Neural crest cell (in vitro differentiated cells): Measurements from ENCODE around the gene VPS13D. TPM values are rescaled to one million over a fixed set of nuclear protein-coding genes. Genes with fewer than 3 reads are reported as not detected.
A peak's percentile ranks its signal among the peaks of the same experiment; 100 is the strongest.

Source experiments
- DNase-seq: peaks from one replicate; pipeline ENCODE4 v3.0.0; 2021; ENCODE audit warnings: low read depth, mixed read lengths, low spot score
- H3K27ac Mint-ChIP-seq: one replicate; pipeline ENCODE4 v1.8.0; 2021; ENCODE audit warnings: mild to moderate bottlenecking, mixed read lengths; ENCODE audit not compliant: unreplicated experiment
- H3K27me3 Mint-ChIP-seq: 2 replicates; pipeline ENCODE4 v1.8.0; 2021; ENCODE audit warnings: low read depth, mild to moderate bottlenecking, mixed read lengths
- H3K36me3 Mint-ChIP-seq: 2 replicates; pipeline ENCODE4 v1.8.0; 2021; ENCODE audit warnings: low read depth, mild to moderate bottlenecking, mixed read lengths
- H3K4me1 Mint-ChIP-seq: 2 replicates; pipeline ENCODE4 v1.8.0; 2021; ENCODE audit warnings: mixed read lengths
- H3K4me3 Mint-ChIP-seq: one replicate; pipeline ENCODE4 v1.8.0; 2021; ENCODE audit warnings: mild to moderate bottlenecking, mixed read lengths
- H3K9me3 Mint-ChIP-seq: 2 replicates; pipeline ENCODE4 v1.8.0; 2021; ENCODE audit warnings: mixed read lengths
- total RNA-seq: library from RNA; stranded (reverse); gene quantifications from 2 replicates; pipeline ENCODE4 v1.2.1, GENCODE V29; 2021
- TF ChIP-seq, protein P1 (sequence below): fragments of 200-600 bp; sonication (generic); conservative IDR thresholded peaks from 2 replicates; pipeline ENCODE4 v1.5.0; 2021; ENCODE audit warnings: antibody characterized with exemption, mild to moderate bottlenecking

The VPS13D gene
- total RNA-seq, 1 donor from 2014 or later: 24.5 TPM

- Mint-ChIP-seq H3K36me3 (peaks cover 15% of the 10 kb centered on the region), H3K27ac (peak overlapping the region; percentile 3), H3K9me3 (no peaks in the 10 kb centered on the region), H3K4me3 (no peak overlapping the region), H3K4me1 (no peaks in the 10 kb centered on the region), H3K27me3 (no peaks in the 10 kb centered on the region)
- no peak for DNase-seq
- TF ChIP-seq, protein P1, sequence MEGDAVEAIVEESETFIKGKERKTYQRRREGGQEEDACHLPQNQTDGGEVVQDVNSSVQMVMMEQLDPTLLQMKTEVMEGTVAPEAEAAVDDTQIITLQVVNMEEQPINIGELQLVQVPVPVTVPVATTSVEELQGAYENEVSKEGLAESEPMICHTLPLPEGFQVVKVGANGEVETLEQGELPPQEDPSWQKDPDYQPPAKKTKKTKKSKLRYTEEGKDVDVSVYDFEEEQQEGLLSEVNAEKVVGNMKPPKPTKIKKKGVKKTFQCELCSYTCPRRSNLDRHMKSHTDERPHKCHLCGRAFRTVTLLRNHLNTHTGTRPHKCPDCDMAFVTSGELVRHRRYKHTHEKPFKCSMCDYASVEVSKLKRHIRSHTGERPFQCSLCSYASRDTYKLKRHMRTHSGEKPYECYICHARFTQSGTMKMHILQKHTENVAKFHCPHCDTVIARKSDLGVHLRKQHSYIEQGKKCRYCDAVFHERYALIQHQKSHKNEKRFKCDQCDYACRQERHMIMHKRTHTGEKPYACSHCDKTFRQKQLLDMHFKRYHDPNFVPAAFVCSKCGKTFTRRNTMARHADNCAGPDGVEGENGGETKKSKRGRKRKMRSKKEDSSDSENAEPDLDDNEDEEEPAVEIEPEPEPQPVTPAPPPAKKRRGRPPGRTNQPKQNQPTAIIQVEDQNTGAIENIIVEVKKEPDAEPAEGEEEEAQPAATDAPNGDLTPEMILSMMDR: no peak
These were observed 190.3 kb downstream of the VPS13D start for GRCh38 chr1:12420171-12420570.

DNA sequence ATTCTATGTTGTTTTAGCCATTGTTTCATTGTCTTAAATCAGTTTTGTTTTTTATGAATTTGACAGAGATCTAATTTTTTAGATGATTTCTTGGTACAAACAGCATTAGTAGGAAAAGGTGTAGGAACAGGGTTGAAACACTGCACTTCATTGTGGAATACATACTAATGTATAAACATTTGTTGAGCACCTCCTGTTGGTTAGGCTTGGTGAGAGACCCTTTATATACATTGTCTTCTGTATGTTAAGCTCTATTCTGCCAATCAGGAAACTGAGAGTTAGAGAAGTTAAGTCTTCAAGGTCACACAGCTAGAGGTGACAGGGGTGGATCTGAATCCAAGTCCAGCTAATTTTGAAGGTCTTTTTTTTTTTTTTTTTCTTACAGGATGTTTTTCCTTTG lies 192.7 kb downstream of the VPS13D start:
- TF ChIP-seq, protein P1: no peak
- Mint-ChIP-seq H3K4me1 (no peaks in the 10 kb centered on the region), H3K27ac (no peak overlapping the region), H3K4me3 (no peak overlapping the region), H3K9me3 (no peaks in the 10 kb centered on the region), H3K36me3 (peaks cover 7% of the 10 kb centered on the region), H3K27me3 (no peaks in the 10 kb centered on the region)
- DNase-seq: no peak

GRCh38 chr1:12424087-12424529 lies 194.3 kb downstream of the VPS13D start:
- Mint-ChIP-seq H3K27me3 (no peaks in the 10 kb centered on the region), H3K36me3 (peaks cover 6% of the 10 kb centered on the region), H3K4me3 (no peak overlapping the region), H3K4me1 (peaks cover 12% of the 10 kb centered on the region), H3K27ac (no peak overlapping the region), H3K9me3 (no peaks in the 10 kb centered on the region)
- TF ChIP-seq, protein P1: no peak
- DNase-seq: no peak

DNA sequence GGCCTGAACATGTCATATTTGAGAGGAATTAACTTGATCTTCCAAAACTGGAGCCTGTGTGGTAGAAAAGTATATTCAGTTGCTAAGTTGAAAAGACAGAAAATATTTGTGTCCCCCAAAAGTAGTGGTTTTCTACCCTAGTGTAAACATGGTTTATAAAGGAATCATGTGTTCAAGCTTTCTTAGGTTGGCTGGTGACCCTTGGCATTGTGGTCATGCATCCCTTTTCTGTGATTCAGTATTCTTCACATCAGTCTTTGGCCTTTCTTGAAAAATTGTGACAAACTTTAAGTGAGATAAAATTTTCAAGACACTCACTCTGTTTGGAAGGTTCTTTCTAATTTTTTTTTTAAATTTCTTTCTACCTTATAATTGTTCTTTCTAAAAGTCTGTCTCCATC lies 195.0 kb downstream of the VPS13D start:
- no peaks in the 10 kb centered on the region for H3K9me3 Mint-ChIP-seq
- TF ChIP-seq, protein P1: no peak
- no peak for DNase-seq
- H3K27ac Mint-ChIP-seq: no peak overlapping the region
- H3K4me1 Mint-ChIP-seq: peaks cover 12% of the 10 kb centered on the region
- no peak overlapping the region for H3K4me3 Mint-ChIP-seq
- no peaks in the 10 kb centered on the region for H3K27me3 Mint-ChIP-seq
- peaks cover 3% of the 10 kb centered on the region for H3K36me3 Mint-ChIP-seq

GRCh38 chr1:12426030-12426429 lies 196.2 kb downstream of the VPS13D start:
- H3K4me1 Mint-ChIP-seq: peaks cover 12% of the 10 kb centered on the region
- H3K36me3 Mint-ChIP-seq: no peaks in the 10 kb centered on the region
- no peak overlapping the region for H3K27ac Mint-ChIP-seq
- no peak overlapping the region for H3K4me3 Mint-ChIP-seq
- no peaks in the 10 kb centered on the region for H3K27me3 Mint-ChIP-seq
- no peaks in the 10 kb centered on the region for H3K9me3 Mint-ChIP-seq
- DNase-seq: no peak
- TF ChIP-seq, protein P1: no peak

DNA sequence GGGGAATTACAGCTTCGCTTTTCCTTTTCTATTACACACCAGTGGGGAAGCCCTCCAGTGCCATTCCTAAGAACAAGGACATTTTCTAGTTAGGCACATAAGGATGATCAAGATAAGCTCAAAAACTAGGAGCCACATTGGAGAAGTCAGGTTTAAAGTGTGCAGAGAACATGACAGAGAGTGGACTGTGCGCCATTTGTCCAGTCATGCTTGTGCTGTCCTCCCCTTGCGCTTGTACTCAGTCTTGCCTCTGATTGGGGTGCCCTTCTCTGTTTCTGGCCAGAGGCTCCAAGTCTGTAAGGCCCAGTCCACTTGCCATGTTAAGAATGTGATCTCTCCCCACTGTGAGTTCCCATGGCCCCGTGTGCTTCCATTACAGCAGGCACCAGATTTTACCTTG lies 198.5 kb downstream of the VPS13D start:
- TF ChIP-seq, protein P1: no peak

More for the DNA sequence above, 198.5 kb downstream of the VPS13D start:
- Mint-ChIP-seq H3K9me3 (no peaks in the 10 kb centered on the region), H3K27ac (peak overlapping the region; percentile 36), H3K36me3 (no peaks in the 10 kb centered on the region), H3K4me3 (no peak overlapping the region), H3K4me1 (peaks cover 16% of the 10 kb centered on the region), H3K27me3 (no peaks in the 10 kb centered on the region)
- DNase-seq: no peak
